GM12801 (cell line): ENCODE data around the gene TRIM5.

Experiments used
- CTCF ChIP-seq: IDR thresholded peaks from one replicate; pipeline ENCODE4 v1.5.1; 2011; ENCODE audit warnings: control low read depth; ENCODE audit not compliant: insufficient read length; ENCODE audit errors: extremely low read depth

Gene TRIM5

GRCh38 chr11:5631417-5631816 is 53.5 kb downstream of the TRIM5 start:
- TF ChIP-seq CTCF = no peak

GRCh38 chr11:5626196-5626595 is 58.7 kb downstream of the TRIM5 start:
- no peak for TF ChIP-seq CTCF

GRCh38 chr11:5625281-5625680 is 59.6 kb downstream of the TRIM5 start:
- TF ChIP-seq CTCF = no peak

GRCh38 chr11:5624489-5625279 is 60.2 kb downstream of the TRIM5 start, which contains the start of gene TRIM34:
Gene TRIM34, plus strand, starts transcription at chr11:5625001. Its CDS starts 7,331 bp downstream, at chr11:5632332.
- no peak for TF ChIP-seq CTCF

GRCh38 chr11:5622802-5623201 is 62.1 kb downstream of the TRIM5 start:
- no peak for TF ChIP-seq CTCF

- no peak for TF ChIP-seq CTCF
Observed at GRCh38 chr11:5621580-5621979, 63.3 kb downstream of the TRIM5 start.

- TF ChIP-seq CTCF = no peak
Observed at GRCh38 chr11:5620651-5621521, 64.0 kb downstream of the TRIM5 start.
